SH-SY5Y (cell line): ENCODE results near the gene TGFBR1.

Experiments used
- GATA2 ChIP-seq: IDR thresholded peaks from 2 replicates; pipeline ENCODE4 v1.6.1; 2011; ENCODE audit warnings: mild to moderate bottlenecking, low read depth, low read length
- GATA3 ChIP-seq: IDR thresholded peaks from 2 replicates; pipeline ENCODE4 v1.6.1; 2011; ENCODE audit warnings: low read depth, mild to moderate bottlenecking, low read length, moderate library complexity

Gene TGFBR1

DNA sequence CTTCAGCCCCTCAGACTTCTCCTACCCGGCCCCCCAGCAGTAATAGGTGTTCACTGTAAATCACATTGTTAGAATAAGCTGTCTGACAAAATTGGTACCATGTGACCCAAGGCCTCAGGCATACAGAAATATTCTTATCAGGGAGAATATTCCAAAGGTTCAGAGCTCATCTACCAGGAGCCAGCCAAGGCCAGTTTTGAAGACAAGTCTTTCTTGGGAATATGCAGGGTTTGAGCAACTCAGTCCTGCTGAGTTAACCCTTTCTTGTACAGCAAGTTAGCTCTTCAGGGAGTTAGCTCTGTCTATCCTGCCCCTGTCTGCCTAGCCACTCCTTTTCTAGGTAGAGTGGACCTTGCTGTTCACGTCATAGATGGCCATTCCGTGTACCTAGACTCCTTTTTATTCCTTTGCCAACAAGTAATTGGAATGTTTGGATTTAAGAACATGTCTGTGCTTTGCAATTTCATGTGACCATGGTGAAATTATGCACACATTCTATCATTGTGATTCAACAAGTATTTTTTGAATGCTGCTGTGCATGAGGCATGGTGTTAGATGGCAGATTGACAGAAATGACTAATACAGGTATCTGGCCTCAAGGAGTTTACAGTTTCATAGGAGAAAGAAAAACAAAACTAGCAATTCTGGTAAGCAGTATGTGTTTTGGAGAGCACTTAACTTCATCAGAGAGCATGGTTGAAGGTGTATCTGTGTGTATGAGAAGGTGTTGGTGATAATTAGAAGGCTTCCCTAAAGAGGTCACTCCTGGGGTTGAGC is 22.6 kb downstream of the TGFBR1 start:
- TF ChIP-seq GATA2 (no peak), GATA3 (no peak)

DNA sequence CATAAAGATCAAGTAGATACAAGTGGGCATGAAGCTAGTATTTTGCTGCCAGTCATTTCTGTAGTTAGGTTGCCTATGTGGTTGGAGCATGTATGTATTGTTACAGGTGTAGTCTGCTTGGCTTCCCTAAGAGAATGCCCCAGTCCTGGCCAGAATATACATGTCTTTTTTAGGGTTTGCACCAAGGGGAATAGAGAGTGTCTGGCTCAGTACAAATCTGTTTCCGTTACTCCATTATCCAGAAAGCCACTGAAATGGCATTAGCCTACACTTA is 23.2 kb downstream of the TGFBR1 start:
- TF ChIP-seq GATA3 (no peak), GATA2 (no peak)

DNA sequence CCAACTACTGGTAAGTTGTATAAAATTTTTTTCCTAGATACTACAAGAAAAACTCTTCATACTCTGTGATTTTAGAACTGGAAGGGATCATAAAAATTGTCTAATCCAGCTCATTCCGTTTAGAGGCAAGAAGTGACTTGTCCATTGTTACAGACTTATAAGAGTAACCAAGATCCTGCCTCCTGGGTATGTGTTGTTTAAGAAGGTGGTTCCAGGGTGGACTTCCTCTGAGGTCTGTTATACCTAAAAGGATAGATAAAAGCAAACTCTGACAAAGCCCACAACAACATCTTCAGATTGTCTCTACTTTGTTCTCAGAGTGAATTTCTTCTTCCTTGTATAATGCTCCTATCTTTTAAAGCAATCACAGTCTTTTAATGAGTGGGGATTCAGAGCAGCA is 24.2 kb downstream of the TGFBR1 start:
- TF ChIP-seq GATA3 (no peak), GATA2 (no peak)

DNA sequence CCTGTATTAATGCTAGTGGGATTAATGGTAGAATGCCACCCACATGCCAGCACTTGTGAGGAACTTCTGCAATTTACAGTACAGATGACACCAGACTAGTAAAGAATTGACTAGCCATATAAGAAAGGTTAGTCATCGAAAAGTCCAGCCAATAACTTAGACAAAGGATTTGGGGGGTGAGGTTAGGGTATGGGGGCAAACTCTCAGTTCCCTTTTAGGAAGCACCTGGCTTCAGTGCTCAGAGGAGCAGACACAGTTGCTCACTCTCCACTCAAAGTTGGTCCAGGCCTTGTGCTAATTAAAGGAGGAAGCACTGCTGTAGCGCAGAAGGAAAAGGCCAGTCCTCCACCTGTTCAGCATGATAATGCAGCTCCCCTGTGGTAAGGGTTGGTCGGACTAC is 25.2 kb downstream of the TGFBR1 start:
- TF ChIP-seq GATA2 (no peak), GATA3 (no peak)

DNA sequence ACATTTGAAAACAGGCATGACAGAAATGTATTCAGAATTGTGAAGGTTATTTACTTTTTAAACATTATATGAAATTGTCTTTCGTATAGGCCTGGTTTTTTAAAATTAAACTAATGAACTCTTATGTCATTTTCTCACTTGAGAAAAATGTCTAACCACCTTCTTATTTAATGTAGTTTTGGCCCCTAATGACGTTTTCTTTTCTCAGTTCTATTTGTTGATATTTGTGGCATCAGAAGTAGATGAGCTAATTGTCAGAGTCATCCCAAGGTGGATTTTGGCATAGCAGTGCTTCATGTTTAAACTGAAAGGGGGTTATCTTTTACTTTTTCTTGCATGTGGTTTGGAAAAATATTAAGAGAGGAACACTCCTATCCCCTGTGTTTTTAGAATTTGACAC is 28.2 kb downstream of the TGFBR1 start:
- no peak for TF ChIP-seq GATA2
- no peak for TF ChIP-seq GATA3

DNA sequence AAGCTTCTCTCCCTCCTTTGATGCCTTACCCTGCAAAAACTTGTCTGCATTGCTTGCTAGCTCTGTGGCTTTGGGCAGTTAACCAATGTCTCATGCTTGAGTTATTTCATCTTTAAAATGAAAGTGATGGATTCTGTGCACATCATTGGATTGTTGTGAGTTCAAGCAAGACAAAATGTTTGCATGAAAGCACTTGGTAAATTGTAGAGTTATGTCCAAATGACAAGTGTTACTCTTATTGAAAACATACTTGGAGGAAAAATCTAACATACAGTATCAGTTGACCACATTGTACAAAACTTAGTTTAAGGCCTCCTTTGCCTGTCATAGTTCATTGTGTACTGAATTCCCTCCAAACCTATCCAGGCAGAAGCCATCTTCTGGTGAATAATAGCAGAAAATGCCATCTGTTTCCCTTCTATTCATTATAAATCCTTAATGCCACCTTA is 30.0 kb downstream of the TGFBR1 start:
- no peak for TF ChIP-seq GATA3
- no peak for TF ChIP-seq GATA2

DNA sequence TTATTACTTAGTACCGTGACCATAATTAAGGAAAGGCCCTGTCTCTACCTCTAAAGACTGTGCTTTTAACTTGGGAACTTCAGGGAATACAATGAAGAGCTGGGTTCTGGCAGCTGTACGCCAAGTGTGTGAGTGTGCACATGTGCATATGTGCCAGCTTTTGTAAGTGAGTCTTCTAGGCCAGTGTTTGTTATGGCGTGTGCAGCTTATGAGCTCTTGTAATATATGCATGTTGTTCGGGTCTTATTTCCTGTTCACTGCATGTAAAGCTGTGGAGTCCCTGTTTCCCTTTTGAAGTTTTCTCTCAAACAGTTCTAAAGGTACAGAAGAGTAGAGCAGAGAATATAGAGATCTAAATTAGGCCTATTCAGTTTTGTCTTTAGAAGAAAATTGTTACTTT is 30.5 kb downstream of the TGFBR1 start:
- no peak for TF ChIP-seq GATA2
- TF ChIP-seq GATA3, result no peak

DNA sequence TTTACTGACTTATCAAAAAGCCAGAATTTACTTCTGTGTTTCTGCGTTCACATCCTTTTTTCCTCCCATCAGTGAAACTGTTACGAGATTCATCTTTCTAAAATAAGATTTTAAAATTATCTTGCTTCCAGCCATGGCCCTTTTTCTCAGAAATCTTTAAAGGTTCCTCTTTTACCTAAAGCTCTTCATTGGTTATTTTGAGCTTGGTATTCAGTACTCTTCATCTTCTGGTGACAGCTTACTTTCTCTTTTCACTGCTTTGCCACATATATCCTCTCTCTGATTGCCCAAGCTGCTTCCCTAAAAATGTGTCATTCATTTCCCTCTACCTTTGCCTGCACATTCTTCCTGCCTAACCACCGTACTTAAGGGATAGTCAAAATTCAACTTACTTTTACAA is 32.3 kb downstream of the TGFBR1 start:
- no peak for TF ChIP-seq GATA3
- TF ChIP-seq GATA2, result no peak

DNA sequence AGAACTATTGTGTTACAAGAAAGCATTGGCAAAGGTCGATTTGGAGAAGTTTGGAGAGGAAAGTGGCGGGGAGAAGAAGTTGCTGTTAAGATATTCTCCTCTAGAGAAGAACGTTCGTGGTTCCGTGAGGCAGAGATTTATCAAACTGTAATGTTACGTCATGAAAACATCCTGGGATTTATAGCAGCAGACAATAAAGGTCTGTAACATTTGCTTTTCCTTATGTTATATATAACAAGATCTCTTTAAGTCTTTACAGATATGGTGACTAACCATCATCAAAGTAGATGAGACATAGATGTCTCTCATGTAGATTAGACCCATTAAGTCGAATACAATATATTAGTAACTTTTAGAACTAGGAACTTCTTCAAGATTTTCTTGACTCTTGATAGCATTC is 33.0 kb downstream of the TGFBR1 start:
- TF ChIP-seq GATA3, result no peak
- no peak for TF ChIP-seq GATA2

DNA sequence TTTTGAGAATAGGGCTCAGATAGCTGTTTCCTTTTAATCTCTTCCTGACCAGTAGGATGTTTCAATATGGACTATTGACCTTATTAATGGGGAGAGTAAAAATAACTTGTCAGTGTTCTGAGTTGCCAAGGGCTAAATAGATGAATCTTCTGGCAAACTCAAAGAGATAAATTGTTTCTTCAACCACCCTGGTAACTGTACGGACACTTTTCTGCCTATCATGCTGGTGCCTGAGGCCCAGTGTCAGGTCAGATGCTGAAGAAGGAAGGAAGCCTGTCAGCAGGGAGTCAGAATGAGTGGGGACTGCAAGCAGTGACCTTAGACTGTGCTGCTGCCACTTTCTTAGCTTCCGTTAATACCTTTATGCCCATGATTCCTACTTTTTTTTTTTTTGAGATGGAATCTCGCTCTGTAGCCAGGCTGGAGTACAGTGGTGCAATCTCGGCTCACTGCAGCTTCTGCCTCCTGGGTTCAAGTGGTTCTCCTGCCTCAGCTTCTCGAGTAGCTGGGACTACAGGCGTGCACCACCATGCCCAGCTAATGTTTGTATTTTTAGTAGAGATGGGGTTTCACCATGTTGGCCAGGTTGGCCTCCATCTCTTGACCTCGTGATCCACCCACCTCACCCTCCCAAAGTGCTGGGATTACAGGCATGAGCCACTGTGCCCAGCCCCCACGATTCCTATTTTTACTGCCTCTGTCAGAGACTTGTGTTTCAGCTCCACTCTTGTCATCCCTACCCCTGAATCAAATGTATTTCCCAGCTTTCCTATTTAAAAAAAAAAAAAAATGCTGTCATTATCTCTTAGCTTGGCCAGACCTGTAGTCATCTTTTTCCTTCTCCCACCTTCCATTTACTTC is 33.7 kb downstream of the TGFBR1 start:
- TF ChIP-seq GATA3 (no peak), GATA2 (no peak)

DNA sequence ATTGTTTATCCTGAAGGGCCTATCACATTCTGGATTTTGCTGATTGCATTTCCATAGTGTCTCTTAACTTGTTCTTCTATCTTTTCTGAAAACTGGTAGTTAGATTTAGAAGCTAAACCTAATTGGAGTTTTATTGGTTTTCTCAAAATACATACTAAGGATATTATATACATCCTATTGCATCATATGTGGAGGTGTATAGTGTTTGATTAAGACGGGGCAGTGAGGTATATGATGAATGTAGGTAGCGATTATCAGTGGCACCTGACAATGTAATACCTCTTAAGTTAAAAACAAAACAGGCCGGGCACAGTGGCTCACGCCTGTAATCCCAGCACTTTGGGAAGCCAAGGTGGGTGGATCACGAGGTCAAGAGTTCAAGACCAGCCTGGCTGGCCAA is 35.0 kb downstream of the TGFBR1 start:
- TF ChIP-seq GATA2 (no peak), GATA3 (no peak)

DNA sequence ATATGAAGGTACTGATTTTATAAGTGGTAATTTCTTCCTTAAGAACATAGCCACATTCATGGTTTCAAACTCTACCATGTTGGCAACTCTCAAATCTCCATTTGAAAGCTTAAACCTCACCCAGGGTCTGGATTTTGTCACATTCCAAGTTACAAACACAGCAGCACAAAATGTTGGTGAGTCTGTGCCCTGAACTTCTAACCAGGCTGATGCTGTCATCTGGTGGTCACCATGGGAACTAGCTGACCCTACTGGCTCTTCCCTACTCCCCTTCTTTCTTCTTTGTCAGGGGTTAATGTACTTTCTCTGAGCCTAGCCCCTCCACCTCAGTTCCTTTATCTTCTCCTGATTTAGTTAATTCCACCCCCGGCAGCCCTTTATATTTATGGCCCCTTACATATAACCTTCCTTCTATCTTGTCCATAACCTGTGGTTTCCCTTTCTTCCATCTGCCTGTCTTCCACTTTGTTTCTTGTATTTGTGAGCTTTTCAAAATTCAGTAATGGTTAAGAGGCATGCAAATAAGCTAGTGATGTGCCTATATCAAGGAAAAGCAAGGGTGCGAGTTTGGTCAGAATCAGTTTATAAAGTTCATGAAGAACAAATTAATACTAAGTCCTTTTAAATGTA is 35.9 kb downstream of the TGFBR1 start:
- TF ChIP-seq GATA2 (no peak), GATA3 (no peak)

DNA sequence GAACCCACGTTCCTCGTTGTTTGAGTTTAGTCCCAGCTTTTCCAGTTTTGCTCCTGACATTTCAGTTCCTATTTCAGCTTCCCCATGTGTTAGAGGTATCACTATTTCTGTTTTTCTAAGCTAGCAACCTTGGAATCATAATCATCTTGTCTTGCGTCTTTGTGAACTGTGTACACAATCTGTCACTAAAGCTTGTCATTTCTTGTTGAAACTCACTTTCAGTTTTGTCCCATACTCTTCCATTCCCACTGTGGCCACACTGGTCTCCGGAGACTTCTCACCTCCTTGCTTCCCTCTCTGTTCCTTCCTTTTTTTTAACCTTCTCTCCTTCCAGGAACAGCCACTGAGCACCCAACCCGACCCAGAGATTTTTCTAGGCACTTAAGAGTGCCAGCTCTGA is 36.9 kb downstream of the TGFBR1 start:
- TF ChIP-seq GATA2 (no peak), GATA3 (no peak)

DNA sequence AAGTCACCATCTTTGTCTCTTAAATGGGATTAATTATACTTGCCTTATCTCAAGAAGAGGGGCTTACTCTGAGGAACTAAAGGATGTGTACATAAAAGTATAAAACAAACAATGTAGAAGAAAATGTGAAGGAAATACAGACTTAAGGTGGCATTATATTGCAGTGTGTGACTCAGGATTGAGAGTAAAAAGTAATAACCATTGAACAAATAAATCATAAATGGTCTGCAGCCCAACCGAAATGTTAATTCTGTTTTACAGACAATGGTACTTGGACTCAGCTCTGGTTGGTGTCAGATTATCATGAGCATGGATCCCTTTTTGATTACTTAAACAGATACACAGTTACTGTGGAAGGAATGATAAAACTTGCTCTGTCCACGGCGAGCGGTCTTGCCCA is 37.4 kb downstream of the TGFBR1 start:
- no peak for TF ChIP-seq GATA2
- no peak for TF ChIP-seq GATA3

DNA sequence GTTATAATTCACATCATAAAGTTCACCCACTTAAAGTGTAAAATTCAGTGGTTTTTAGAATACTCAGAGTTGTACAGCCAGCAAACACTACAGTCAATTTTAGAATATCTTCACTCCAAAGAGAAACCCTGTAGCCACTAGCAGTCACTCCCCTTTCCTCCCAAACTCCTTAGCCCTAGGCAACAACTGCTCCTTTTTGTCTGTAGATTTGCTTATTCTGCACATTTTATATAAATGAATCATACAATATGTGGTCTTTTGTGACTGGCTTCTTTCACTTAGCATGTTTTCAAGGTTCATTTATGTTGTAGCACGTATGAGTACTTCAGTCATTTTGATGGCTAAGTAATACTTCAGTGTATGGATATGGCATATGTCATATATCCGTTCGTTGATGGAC is 38.7 kb downstream of the TGFBR1 start:
- TF ChIP-seq GATA3 (no peak), GATA2 (no peak)
